ENCODE results near the gene MAST2. TPM values are rescaled to one million over a fixed set of nuclear protein-coding genes. Genes with fewer than 3 reads are reported as not detected.

Gene MAST2
- total RNA-seq, 1 experiment from 2014 or later, result 77.0 TPM

DNA sequence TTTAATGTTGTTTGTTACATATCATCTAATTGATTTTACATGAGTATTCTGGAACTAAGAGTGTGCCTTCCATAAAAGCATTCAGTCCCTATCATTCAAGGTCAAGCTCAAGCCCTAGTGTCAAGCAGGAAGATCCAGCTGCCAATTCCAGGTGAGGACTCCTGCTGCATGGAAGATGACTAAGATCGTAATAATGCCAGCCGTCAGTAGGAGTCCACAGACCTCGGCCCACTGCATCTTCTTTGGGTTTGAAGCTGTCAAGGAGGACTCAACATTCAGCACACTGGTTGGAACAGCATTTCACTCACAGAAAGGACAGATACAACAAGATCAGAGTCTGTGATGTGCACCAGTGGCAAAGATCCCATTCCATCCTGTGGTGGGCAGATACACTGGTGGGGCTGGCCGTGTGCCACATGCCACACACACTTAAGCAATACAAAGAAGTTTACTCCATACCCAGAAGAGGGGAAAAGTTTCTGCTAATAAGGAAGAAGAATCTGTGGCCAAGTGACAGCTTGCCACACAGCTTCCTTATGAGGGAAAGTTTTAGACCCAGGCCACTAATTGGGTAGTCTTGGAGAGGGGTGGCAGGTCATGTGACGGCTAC, 168.6 kb downstream of the MAST2 start:
- intact Hi-C loops (cut with micrococcal nuclease; ENCODE audit: unreplicated experiment), result no loop called here
- no peak for DNase-seq (ENCODE audit: low read depth, low spot score)
- H3K4me3 ChIP-seq (ENCODE audit: low read depth in 2 of 2, low read length in 2 of 2), result no peak overlapping the region
- no peaks in the 10 kb centered on the region for H3K4me1 ChIP-seq (ENCODE audit: control insufficient read depth, insufficient read depth, low read length)
- TF ChIP-seq, protein P1, sequence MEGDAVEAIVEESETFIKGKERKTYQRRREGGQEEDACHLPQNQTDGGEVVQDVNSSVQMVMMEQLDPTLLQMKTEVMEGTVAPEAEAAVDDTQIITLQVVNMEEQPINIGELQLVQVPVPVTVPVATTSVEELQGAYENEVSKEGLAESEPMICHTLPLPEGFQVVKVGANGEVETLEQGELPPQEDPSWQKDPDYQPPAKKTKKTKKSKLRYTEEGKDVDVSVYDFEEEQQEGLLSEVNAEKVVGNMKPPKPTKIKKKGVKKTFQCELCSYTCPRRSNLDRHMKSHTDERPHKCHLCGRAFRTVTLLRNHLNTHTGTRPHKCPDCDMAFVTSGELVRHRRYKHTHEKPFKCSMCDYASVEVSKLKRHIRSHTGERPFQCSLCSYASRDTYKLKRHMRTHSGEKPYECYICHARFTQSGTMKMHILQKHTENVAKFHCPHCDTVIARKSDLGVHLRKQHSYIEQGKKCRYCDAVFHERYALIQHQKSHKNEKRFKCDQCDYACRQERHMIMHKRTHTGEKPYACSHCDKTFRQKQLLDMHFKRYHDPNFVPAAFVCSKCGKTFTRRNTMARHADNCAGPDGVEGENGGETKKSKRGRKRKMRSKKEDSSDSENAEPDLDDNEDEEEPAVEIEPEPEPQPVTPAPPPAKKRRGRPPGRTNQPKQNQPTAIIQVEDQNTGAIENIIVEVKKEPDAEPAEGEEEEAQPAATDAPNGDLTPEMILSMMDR (IDR thresholded peaks at IDR 0.05), result no peak
- no peak for TF ChIP-seq SIN3A (IDR thresholded peaks at IDR 0.05; ENCODE audit: borderline replicate concordance, insufficient read depth, low read depth, low read length)
- TF ChIP-seq POLR2AphosphoS5 (IDR thresholded peaks at IDR 0.05; ENCODE audit: low read depth, low read length), result no peak
- no peak for ATAC-seq
- no peaks in the 10 kb centered on the region for H3K9me3 ChIP-seq (ENCODE audit: control insufficient read depth, insufficient read depth, low read depth, low read length)
- H3K27ac ChIP-seq (ENCODE audit: low read length), result peak overlapping the region; percentile 9; the same call in 1 of the 2 replicates
- in situ Hi-C loops (cut with HindIII; ENCODE audit: low pct_unique_long_range_greater_than_20kb, low sequenced_read_pairs), result no loop called here
- POLR2A ChIA-PET, result no interaction called here
- no peaks in the 10 kb centered on the region for H3K27me3 ChIP-seq (ENCODE audit: control insufficient read depth, insufficient read depth, low read length)
- CTCF ChIA-PET, result no interaction called here
- no TSS peak for BruUV-seq (replicated peaks)
- no peaks in the 10 kb centered on the region for H3K36me3 ChIP-seq (ENCODE audit: control insufficient read depth, insufficient read depth, low read length)

DNA sequence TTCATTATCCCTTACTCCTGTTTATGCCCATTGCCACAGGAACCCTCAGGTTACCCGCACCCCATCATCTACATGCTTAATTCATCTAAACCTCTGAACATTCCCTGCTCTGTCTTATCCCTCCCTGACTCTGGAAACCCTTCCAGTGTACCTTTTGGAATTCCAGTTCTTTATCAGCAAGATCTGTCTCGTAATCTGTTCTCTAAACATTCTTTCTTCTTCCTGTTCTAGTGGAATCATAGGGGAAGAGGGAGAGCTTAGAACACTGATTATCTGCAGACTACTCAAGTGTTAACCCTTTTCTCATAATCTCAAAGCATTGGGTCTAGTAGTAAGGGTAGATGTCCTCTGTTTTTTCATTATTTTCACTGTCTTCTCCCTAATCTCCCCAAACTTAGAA, 169.2 kb downstream of the MAST2 start:
- TF ChIP-seq, protein P2, sequence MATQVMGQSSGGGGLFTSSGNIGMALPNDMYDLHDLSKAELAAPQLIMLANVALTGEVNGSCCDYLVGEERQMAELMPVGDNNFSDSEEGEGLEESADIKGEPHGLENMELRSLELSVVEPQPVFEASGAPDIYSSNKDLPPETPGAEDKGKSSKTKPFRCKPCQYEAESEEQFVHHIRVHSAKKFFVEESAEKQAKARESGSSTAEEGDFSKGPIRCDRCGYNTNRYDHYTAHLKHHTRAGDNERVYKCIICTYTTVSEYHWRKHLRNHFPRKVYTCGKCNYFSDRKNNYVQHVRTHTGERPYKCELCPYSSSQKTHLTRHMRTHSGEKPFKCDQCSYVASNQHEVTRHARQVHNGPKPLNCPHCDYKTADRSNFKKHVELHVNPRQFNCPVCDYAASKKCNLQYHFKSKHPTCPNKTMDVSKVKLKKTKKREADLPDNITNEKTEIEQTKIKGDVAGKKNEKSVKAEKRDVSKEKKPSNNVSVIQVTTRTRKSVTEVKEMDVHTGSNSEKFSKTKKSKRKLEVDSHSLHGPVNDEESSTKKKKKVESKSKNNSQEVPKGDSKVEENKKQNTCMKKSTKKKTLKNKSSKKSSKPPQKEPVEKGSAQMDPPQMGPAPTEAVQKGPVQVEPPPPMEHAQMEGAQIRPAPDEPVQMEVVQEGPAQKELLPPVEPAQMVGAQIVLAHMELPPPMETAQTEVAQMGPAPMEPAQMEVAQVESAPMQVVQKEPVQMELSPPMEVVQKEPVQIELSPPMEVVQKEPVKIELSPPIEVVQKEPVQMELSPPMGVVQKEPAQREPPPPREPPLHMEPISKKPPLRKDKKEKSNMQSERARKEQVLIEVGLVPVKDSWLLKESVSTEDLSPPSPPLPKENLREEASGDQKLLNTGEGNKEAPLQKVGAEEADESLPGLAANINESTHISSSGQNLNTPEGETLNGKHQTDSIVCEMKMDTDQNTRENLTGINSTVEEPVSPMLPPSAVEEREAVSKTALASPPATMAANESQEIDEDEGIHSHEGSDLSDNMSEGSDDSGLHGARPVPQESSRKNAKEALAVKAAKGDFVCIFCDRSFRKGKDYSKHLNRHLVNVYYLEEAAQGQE (IDR thresholded peaks at IDR 0.05; ENCODE audit: insufficient read depth in 1 of 2, low read depth in 2 of 2, low read length in 1 of 2), result no peak
- TF ChIP-seq POLR2AphosphoS5 (IDR thresholded peaks at IDR 0.05; ENCODE audit: low read depth, low read length) (no peak), TCF7L2 (IDR thresholded peaks at IDR 0.05; ENCODE audit: low read depth, low read length) (no peak), SIN3A (IDR thresholded peaks at IDR 0.05; ENCODE audit: borderline replicate concordance, insufficient read depth, low read depth, low read length) (no peak)
- TF ChIP-seq, protein P1 (IDR thresholded peaks at IDR 0.05), result no peak
- ATAC-seq, result no peak
- POLR2A ChIA-PET, result no interaction called here
- Histone ChIP-seq H3K9me3 (ENCODE audit: control insufficient read depth, insufficient read depth, low read depth, low read length) (no peaks in the 10 kb centered on the region), H3K27ac (ENCODE audit: low read length) (peak overlapping the region; percentile 9; the same call in 1 of the 2 replicates), H3K27me3 (ENCODE audit: control insufficient read depth, insufficient read depth, low read length) (no peaks in the 10 kb centered on the region), H3K4me3 (ENCODE audit: low read depth in 2 of 2, low read length in 2 of 2) (no peak overlapping the region), H3K4me1 (ENCODE audit: control insufficient read depth, insufficient read depth, low read length) (no peaks in the 10 kb centered on the region), H3K36me3 (ENCODE audit: control insufficient read depth, insufficient read depth, low read length) (no peaks in the 10 kb centered on the region)
- BruUV-seq (replicated peaks), result no TSS peak
- DNase-seq (ENCODE audit: low read depth, low spot score), result no peak
- in situ Hi-C loops (cut with HindIII; ENCODE audit: low pct_unique_long_range_greater_than_20kb, low sequenced_read_pairs) (no loop called here), intact Hi-C loops (cut with micrococcal nuclease; ENCODE audit: unreplicated experiment) (no loop called here)
- CTCF ChIA-PET, result no interaction called here
